AG04450 (cell line): ENCODE measurements around the gene NPAS3. TPM values are rescaled to one million over a fixed set of nuclear protein-coding genes. Genes with fewer than 3 reads are reported as not detected.

Experiments used
- CTCF ChIA-PET: fragments of 300-600, 350-600 bp; formaldehyde crosslinking; extraction: SDS; loops from one replicate; lab custom pipeline; 2022; ENCODE audit warnings: antibody characterized with exemption, inconsistent platforms; lab: Charles Lee
- POLR2A ChIA-PET: fragments of 350-600 bp; formaldehyde crosslinking; extraction: SDS; loops from one replicate; lab custom pipeline; 2021; ENCODE audit warnings: antibody characterized with exemption, inconsistent platforms; lab: Yijun Ruan, JAX
- DNase-seq: peaks from one replicate; pipeline ENCODE4 v3.0.0-alpha.2; 2011; ENCODE audit warnings: low read depth, low spot score
- H3K27ac ChIP-seq: one replicate; pipeline ENCODE4 v1.5.1; 2012; ENCODE audit warnings: low read depth, low read length, control low read depth
- H3K27me3 ChIP-seq: one replicate; pipeline ENCODE4 v1.6.0; 2012; ENCODE audit warnings: low read length; ENCODE audit not compliant: control insufficient read depth, insufficient read depth
- H3K4me3 ChIP-seq: 2 replicates; pipeline ENCODE4 v1.5.1; 2011; ENCODE audit warnings: mild to moderate bottlenecking, low read depth, low read length, control low read depth
- H3K9me3 ChIP-seq: 2 replicates; pipeline ENCODE4 v1.5.1; 2012; ENCODE audit warnings: low read length; ENCODE audit not compliant: control insufficient read depth, insufficient read depth
- CTCF ChIP-seq: IDR thresholded peaks from 2 replicates; pipeline ENCODE4 v1.5.1; 2011; ENCODE audit warnings: low read depth, low read length, control low read depth, inconsistent platforms
- polyA plus RNA-seq: library from polyadenylated mRNA; depleted of rRNA; stranded (reverse); fragments of >200 nt; gene quantifications from 2 replicates; pipeline ENCODE4 v1.2.3, GENCODE V29; 2011

Gene NPAS3
- polyA plus RNA-seq, 1 experiment, result not detected

GRCh38 chr14:33622496-33622895, 683.8 kb downstream of the NPAS3 start:
- CTCF ChIA-PET, result no interaction called here
- H3K27me3 ChIP-seq, result no peaks in the 10 kb centered on the region
- DNase-seq, result no peak
- no peak for TF ChIP-seq CTCF
- H3K27ac ChIP-seq, result no peak overlapping the region
- no peaks in the 10 kb centered on the region for H3K9me3 ChIP-seq
- no peak overlapping the region for H3K4me3 ChIP-seq
- POLR2A ChIA-PET, result no interaction called here

DNA sequence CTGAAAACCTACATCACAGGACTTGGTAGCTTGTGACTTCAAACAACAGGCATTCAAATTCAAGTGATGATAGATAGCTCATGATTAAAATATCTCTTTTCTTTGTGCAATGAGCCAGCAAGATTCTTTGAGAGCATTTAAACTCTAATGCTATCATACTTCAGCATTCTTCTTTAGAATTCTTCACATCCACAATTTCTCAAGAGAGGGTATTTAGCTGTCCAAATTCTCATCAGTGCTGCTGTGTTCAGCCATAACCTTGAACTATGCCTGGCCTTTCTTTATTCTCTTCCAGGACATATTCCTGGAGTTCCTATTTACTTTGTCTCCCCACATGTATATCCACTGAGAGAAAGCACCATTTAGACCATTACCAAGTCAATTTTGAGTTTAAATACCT, 691.1 kb downstream of the NPAS3 start:
- CTCF ChIA-PET, result interaction anchor here (0.7 kb wide), 1 partner anchor 688 kb away, joined by 4 read pairs; no protein-coding TSS in a partner anchor
- POLR2A ChIA-PET, result no interaction called here
- Histone ChIP-seq H3K9me3 (no peaks in the 10 kb centered on the region), H3K4me3 (no peak overlapping the region), H3K27me3 (no peaks in the 10 kb centered on the region), H3K27ac (no peak overlapping the region)
- TF ChIP-seq CTCF, result no peak
- no peak for DNase-seq

- CTCF ChIA-PET, result interaction anchor here (0.6 kb wide), 1 partner anchor 569 kb away, joined by 3 read pairs; no protein-coding TSS in a partner anchor
- no peak for TF ChIP-seq CTCF
- POLR2A ChIA-PET, result no interaction called here
- DNase-seq, result no peak
- H3K27ac ChIP-seq, result no peak overlapping the region
- no peaks in the 10 kb centered on the region for H3K9me3 ChIP-seq
- no peaks in the 10 kb centered on the region for H3K27me3 ChIP-seq
- H3K4me3 ChIP-seq, result no peak overlapping the region
Measured at GRCh38 chr14:33631021-33631420, 692.3 kb downstream of the NPAS3 start.

- no peak for DNase-seq
- ChIA-PET CTCF (interaction anchor here (0.6 kb wide), 1 partner anchor 569 kb away, joined by 3 read pairs; no protein-coding TSS in a partner anchor), POLR2A (no interaction called here)
- no peaks in the 10 kb centered on the region for H3K9me3 ChIP-seq
- no peak for TF ChIP-seq CTCF
- H3K27me3 ChIP-seq, result no peaks in the 10 kb centered on the region
- H3K4me3 ChIP-seq, result no peak overlapping the region
- H3K27ac ChIP-seq, result no peak overlapping the region
Measured at GRCh38 chr14:33631441-33631840, 692.8 kb downstream of the NPAS3 start.

GRCh38 chr14:33634631-33635030, 696.0 kb downstream of the NPAS3 start:
- CTCF ChIA-PET, result no interaction called here
- no peaks in the 10 kb centered on the region for H3K27me3 ChIP-seq
- no peaks in the 10 kb centered on the region for H3K9me3 ChIP-seq
- TF ChIP-seq CTCF, result no peak
- no peak overlapping the region for H3K4me3 ChIP-seq
- DNase-seq, result no peak
- POLR2A ChIA-PET, result no interaction called here
- H3K27ac ChIP-seq, result no peak overlapping the region
